Esophagus muscularis mucosa (tissue), 4 donors: ENCODE results near the gene ANKS1A. TPM values are rescaled to one million over a fixed set of nuclear protein-coding genes. Genes with fewer than 3 reads are reported as not detected.

Experiments
- DNase-seq: peaks from one replicate; pipeline ENCODE4 v3.0.0-alpha.2; 2017; ENCODE audit errors: extremely low spot score
- H3K27ac ChIP-seq, 4 donors: fragments of 200-600 bp; sonication (generic); replicated peaks in 1 of 4; 1 replicate in 3 of 4; 2 replicates in 1 of 4; pipeline ENCODE4 v1.5.1; 2016 to 2019; ENCODE audit warnings: mild to moderate bottlenecking in 1 of 4
- H3K27me3 ChIP-seq, 4 donors: fragments of 200-600 bp; sonication (generic); one replicate each; pipeline versions ENCODE4 v1.5.1 to v1.6.0; 2016 to 2019
- H3K36me3 ChIP-seq, 4 donors: fragments of 200-600 bp; sonication (generic); one replicate each; pipeline ENCODE4 v1.5.1; 2016 to 2019
- H3K4me1 ChIP-seq, 4 donors: fragments of 200-600 bp; sonication (generic); one replicate each; pipeline ENCODE4 v1.5.1; 2016 to 2019
- H3K4me3 ChIP-seq, 4 donors: fragments of 200-600 bp; sonication (generic); 1 replicate in 2 of 4; 2 replicates in 2 of 4; pipeline ENCODE4 v1.5.1; 2016 to 2019; ENCODE audit warnings: mild to moderate bottlenecking in 4 of 4, moderate library complexity in 1 of 4
- H3K9me3 ChIP-seq, 4 donors: fragments of 200-600 bp; sonication (generic); 1 replicate in 3 of 4; 2 replicates in 1 of 4; pipeline ENCODE4 v1.5.1; 2016 to 2019
- CTCF ChIP-seq, 3 experiments: fragments of 200-600 bp in 2 of 3; fragments of 450-650 bp in 1 of 3; sonication (generic) in 2 of 3; IDR thresholded peaks; one replicate each; pipeline ENCODE4 v1.5.1; 2017 to 2019; ENCODE audit warnings: antibody characterized with exemption in 3 of 3, mild to moderate bottlenecking in 2 of 3, moderate library complexity in 1 of 3
- EP300 ChIP-seq: sonication (generic); formaldehyde crosslinking; IDR thresholded peaks from one replicate; pipeline ENCODE4 v1.6.1; 2017; ENCODE audit warnings: antibody characterized with exemption
- POLR2A ChIP-seq: fragments of 450-650 bp; IDR thresholded peaks from one replicate; pipeline ENCODE4 v1.6.1; 2017; ENCODE audit warnings: antibody characterized with exemption, moderate library complexity, mild to moderate bottlenecking, low read depth
- POLR2AphosphoS5 ChIP-seq, 2 donors: sonication (generic); formaldehyde crosslinking; IDR thresholded peaks; one replicate each; pipeline ENCODE4 v1.6.1; 2017; ENCODE audit warnings: antibody characterized with exemption in 2 of 2
- WGBS: methylation state at CpG from one replicate; pipeline ENCODE4 v1.1.5; 2018; 5-methylcytosine and 5-hydroxymethylcytosine counted together
- intact Hi-C: fragments of 100-400 bp; cut with DNase I; formaldehyde crosslinking; loops from one replicate; pipeline ENCODE4 v1.15.1; 2023
- total RNA-seq, 4 donors: library from RNA; depleted of rRNA; stranded (reverse); fragments of >200 nt; gene quantifications; one replicate each; pipeline versions ENCODE4 v1.1.0 to v1.2.1, GENCODE V29; 2016

Gene ANKS1A
- total RNA-seq, 4 donors from 2014 or later = 68.3 to 132 (median 98.7) TPM

- intact Hi-C loops = no loop called here
- Histone ChIP-seq H3K4me3 (no peak overlapping the region), H3K36me3 (peaks cover 23 to 77% (median 55%) of the 10 kb centered on the region in 4 donors), H3K9me3 (no peaks in the 10 kb centered on the region), H3K27ac (no peak overlapping the region), H3K27me3 (no peaks in the 10 kb centered on the region), H3K4me1 (no peaks in the 10 kb centered on the region)
- no peak for DNase-seq
- WGBS = 78% methylated on average over 4 of the region's 4 CpGs
- TF ChIP-seq POLR2AphosphoS5 (IDR thresholded peaks at IDR 0.05) (no peak), EP300 (no peak), CTCF (IDR thresholded peaks at IDR 0.05) (no peak), POLR2A (no peak)
These were observed 36.5 kb upstream of the ANKS1A start for GRCh38 chr6:34852406-34853085.

- H3K27ac ChIP-seq = no peak overlapping the region
- no peaks in the 10 kb centered on the region for H3K4me1 ChIP-seq
- peaks cover 34 to 94% (median 83%) of the 10 kb centered on the region in 4 donors for H3K36me3 ChIP-seq
- no peaks in the 10 kb centered on the region for H3K9me3 ChIP-seq
- H3K27me3 ChIP-seq = no peaks in the 10 kb centered on the region
- DNase-seq = no peak
- TF ChIP-seq EP300 (no peak), POLR2AphosphoS5 (IDR thresholded peaks at IDR 0.05) (no peak), CTCF (IDR thresholded peaks at IDR 0.05) (no peak), POLR2A (no peak)
- intact Hi-C loops = no loop called here
- H3K4me3 ChIP-seq = no peak overlapping the region
- 90% methylated on average over 7 of the region's 7 CpGs for WGBS
These were observed 33.6 kb upstream of the ANKS1A start for GRCh38 chr6:34855463-34855862.

- TF ChIP-seq EP300 (no peak), POLR2AphosphoS5 (IDR thresholded peaks at IDR 0.05) (no peak), CTCF (IDR thresholded peaks at IDR 0.05) (no peak), POLR2A (no peak)
- no peak overlapping the region for H3K27ac ChIP-seq
- H3K36me3 ChIP-seq = peaks cover 34 to 79% (median 68%) of the 10 kb centered on the region in 4 donors
- no peaks in the 10 kb centered on the region for H3K9me3 ChIP-seq
- no peak for DNase-seq
- no peak overlapping the region for H3K4me3 ChIP-seq
- 89% methylated on average over 7 of the region's 7 CpGs for WGBS
- no peaks in the 10 kb centered on the region for H3K4me1 ChIP-seq
- intact Hi-C loops = no loop called here
- no peaks in the 10 kb centered on the region for H3K27me3 ChIP-seq
These were observed 30.4 kb upstream of the ANKS1A start for GRCh38 chr6:34858681-34859080.

- DNase-seq = no peak
- TF ChIP-seq EP300 (no peak), POLR2AphosphoS5 (IDR thresholded peaks at IDR 0.05) (no peak), POLR2A (no peak), CTCF (IDR thresholded peaks at IDR 0.05) (no peak)
- H3K4me1 ChIP-seq = no peaks in the 10 kb centered on the region
- H3K27me3 ChIP-seq = no peaks in the 10 kb centered on the region
- no peak overlapping the region for H3K27ac ChIP-seq
- 88% methylated on average over 4 of the region's 4 CpGs for WGBS
- no peak overlapping the region for H3K4me3 ChIP-seq
- H3K9me3 ChIP-seq = no peaks in the 10 kb centered on the region
- H3K36me3 ChIP-seq = peaks cover 34 to 82% (median 66%) of the 10 kb centered on the region in 4 donors
- intact Hi-C loops = no loop called here
These were observed 29.1 kb upstream of the ANKS1A start for GRCh38 chr6:34859951-34860350.

- no peak for TF ChIP-seq CTCF (IDR thresholded peaks at IDR 0.05)
- TF ChIP-seq EP300 = no peak
- no peak for TF ChIP-seq POLR2A
- no peak for TF ChIP-seq POLR2AphosphoS5 (IDR thresholded peaks at IDR 0.05)
- 92% methylated on average over 1 of the region's 1 CpG for WGBS
- Histone ChIP-seq H3K36me3 (peaks cover 29 to 79% (median 59%) of the 10 kb centered on the region in 4 donors), H3K27me3 (no peaks in the 10 kb centered on the region), H3K4me3 (no peak overlapping the region), H3K9me3 (no peaks in the 10 kb centered on the region), H3K27ac (no peak overlapping the region), H3K4me1 (no peaks in the 10 kb centered on the region)
- no peak for DNase-seq
- intact Hi-C loops = no loop called here
These were observed 28.3 kb upstream of the ANKS1A start for GRCh38 chr6:34860776-34861175.
